ENCODE results near the gene SEC14L5. TPM values are rescaled to one million over a fixed set of nuclear protein-coding genes. Genes with fewer than 3 reads are reported as not detected.
A peak's percentile ranks its signal among the peaks of the same experiment; 100 is the strongest.

SEC14L5 gene
- total RNA-seq, 1 experiment from 2014 or later = not detected

- Histone ChIP-seq H3K27ac (no peak overlapping the region), H3K36me3 (no peaks in the 10 kb centered on the region), H3K4me3 (no peak overlapping the region), H3K27me3 (no peaks in the 10 kb centered on the region), H3K9me3 (replicated peaks) (no peaks in the 10 kb centered on the region), H3K4me1 (no peaks in the 10 kb centered on the region)
- peak in 1 of 2 experiments; percentile 15 for DNase-seq
Measured at GRCh38 chr16:5058476-5058875, 100.3 kb downstream of the SEC14L5 start.

- no peak for DNase-seq
- H3K9me3 ChIP-seq (replicated peaks) = no peaks in the 10 kb centered on the region
- no peaks in the 10 kb centered on the region for H3K27me3 ChIP-seq
- no peak overlapping the region for H3K4me3 ChIP-seq
- no peak overlapping the region for H3K27ac ChIP-seq
- H3K4me1 ChIP-seq = no peaks in the 10 kb centered on the region
- no peaks in the 10 kb centered on the region for H3K36me3 ChIP-seq
Measured at GRCh38 chr16:5059386-5060072, 101.4 kb downstream of the SEC14L5 start.

GRCh38 chr16:5060073-5060641, 102.0 kb downstream of the SEC14L5 start:
- no peaks in the 10 kb centered on the region for H3K4me1 ChIP-seq
- H3K27me3 ChIP-seq = peaks cover 3% of the 10 kb centered on the region; the same call in 1 of the 2 replicates
- no peaks in the 10 kb centered on the region for H3K9me3 ChIP-seq (replicated peaks)
- H3K36me3 ChIP-seq = no peaks in the 10 kb centered on the region
- DNase-seq = no peak
- H3K4me3 ChIP-seq = no peak overlapping the region
- H3K27ac ChIP-seq = no peak overlapping the region

- no peak for DNase-seq
- peaks cover 15% of the 10 kb centered on the region for H3K27me3 ChIP-seq
Measured at GRCh38 chr16:5062051-5062450, 103.9 kb downstream of the SEC14L5 start.

GRCh38 chr16:5062790-5063765, 104.9 kb downstream of the SEC14L5 start:
- DNase-seq = no peak

More at GRCh38 chr16:5062051-5062450, 103.9 kb downstream of the SEC14L5 start:
- H3K4me3 ChIP-seq = no peak overlapping the region
- H3K4me1 ChIP-seq = no peaks in the 10 kb centered on the region
- H3K9me3 ChIP-seq (replicated peaks) = no peaks in the 10 kb centered on the region
- no peaks in the 10 kb centered on the region for H3K36me3 ChIP-seq
- no peak overlapping the region for H3K27ac ChIP-seq

GRCh38 chr16:5064915-5065314, 106.8 kb downstream of the SEC14L5 start:
- H3K27me3 ChIP-seq = peaks cover 15% of the 10 kb centered on the region
- H3K9me3 ChIP-seq (replicated peaks) = no peaks in the 10 kb centered on the region
- H3K36me3 ChIP-seq = no peaks in the 10 kb centered on the region
- no peak overlapping the region for H3K27ac ChIP-seq
- no peak for DNase-seq
- H3K4me3 ChIP-seq = no peak overlapping the region
- H3K4me1 ChIP-seq = no peaks in the 10 kb centered on the region

More at GRCh38 chr16:5062790-5063765, 104.9 kb downstream of the SEC14L5 start:
- Histone ChIP-seq H3K36me3 (no peaks in the 10 kb centered on the region), H3K4me3 (no peak overlapping the region), H3K4me1 (no peaks in the 10 kb centered on the region), H3K27me3 (peaks cover 15% of the 10 kb centered on the region), H3K9me3 (replicated peaks) (no peaks in the 10 kb centered on the region), H3K27ac (no peak overlapping the region)

GRCh38 chr16:5065326-5065725, 107.2 kb downstream of the SEC14L5 start:
- Histone ChIP-seq H3K4me3 (no peak overlapping the region), H3K36me3 (no peaks in the 10 kb centered on the region), H3K4me1 (no peaks in the 10 kb centered on the region), H3K27me3 (peaks cover 15% of the 10 kb centered on the region), H3K27ac (no peak overlapping the region), H3K9me3 (replicated peaks) (no peaks in the 10 kb centered on the region)
- DNase-seq = no peak

GRCh38 chr16:5065813-5066212, 107.7 kb downstream of the SEC14L5 start, which contains the start of gene C16orf89:
Gene C16orf89, minus strand, starts transcription at chr16:5065956. Its CDS starts 48 bp downstream, at chr16:5065908.
- Histone ChIP-seq H3K9me3 (replicated peaks) (no peaks in the 10 kb centered on the region), H3K4me1 (no peaks in the 10 kb centered on the region), H3K4me3 (no peak within 1 kb of the TSS), H3K27me3 (peaks cover 15% of the 10 kb centered on the region), H3K36me3 (no peaks in the 10 kb centered on the region), H3K27ac (no peak within 1 kb of the TSS)
- DNase-seq = no peak

- no peak for DNase-seq
- Histone ChIP-seq H3K4me3 (no peak overlapping the region), H3K27me3 (peaks cover 15% of the 10 kb centered on the region), H3K9me3 (replicated peaks) (no peaks in the 10 kb centered on the region), H3K36me3 (no peaks in the 10 kb centered on the region), H3K27ac (no peak overlapping the region), H3K4me1 (no peaks in the 10 kb centered on the region)
Measured at GRCh38 chr16:5066511-5066910, 108.4 kb downstream of the SEC14L5 start.

Other genes with a start within 250 kb of the SEC14L5 start
- gene ANKS3, start 224.1 kb upstream of the SEC14L5 start, total RNA-seq (2014; rRNA removed; shearing (Covaris generic)) = 10.0 and 10.9 TPM in 2 replicates
- 0.06 and 0.25 TPM in 2 replicates for gene DNAAF8, start 223.8 kb upstream of the SEC14L5 start, total RNA-seq (2014; rRNA removed; shearing (Covaris generic))
- 7.6 and 7.8 TPM in 2 replicates for gene ZNF500, start 191.2 kb upstream of the SEC14L5 start, total RNA-seq (2014; rRNA removed; shearing (Covaris generic))
- not detected in 2 replicates for gene SEPTIN12, start 170.0 kb upstream of the SEC14L5 start, total RNA-seq (2014; rRNA removed; shearing (Covaris generic))
- not detected in 2 replicates for gene SMIM22, start 163.0 kb upstream of the SEC14L5 start, total RNA-seq (2014; rRNA removed; shearing (Covaris generic))
- gene ROGDI, start 155.7 kb upstream of the SEC14L5 start, total RNA-seq (2014; rRNA removed; shearing (Covaris generic)) = 15.1 and 20.5 TPM in 2 replicates
- 40.3 and 45.3 TPM in 2 replicates for gene GLYR1, start 111.0 kb upstream of the SEC14L5 start, total RNA-seq (2014; rRNA removed; shearing (Covaris generic))
- 27.6 and 28.1 TPM in 2 replicates for gene UBN1, start 110.8 kb upstream of the SEC14L5 start, total RNA-seq (2014; rRNA removed; shearing (Covaris generic))
- 0.18 and 0.22 TPM in 2 replicates for gene PPL, start 21.2 kb upstream of the SEC14L5 start, total RNA-seq (2014; rRNA removed; shearing (Covaris generic))
- gene NAGPA, start 75.6 kb downstream of the SEC14L5 start, total RNA-seq (2014; rRNA removed; shearing (Covaris generic)) = 6.4 and 8.1 TPM in 2 replicates
- gene C16orf89, start 107.6 kb downstream of the SEC14L5 start, total RNA-seq (2014; rRNA removed; shearing (Covaris generic)) = not detected in 2 replicates
- 8.2 and 9.4 TPM in 2 replicates for gene ALG1, start 113.5 kb downstream of the SEC14L5 start, total RNA-seq (2014; rRNA removed; shearing (Covaris generic))
- gene EEF2KMT, start 139.5 kb downstream of the SEC14L5 start, total RNA-seq (2014; rRNA removed; shearing (Covaris generic)) = 10.9 and 14.2 TPM in 2 replicates

All from SJCRH30 (cell line).